NCI-H1048 (cell line): Measurements from ENCODE around the gene BRAF.
"Not testable (repeated sequence)": the region's sequence is repeated elsewhere in the genome, so short reads cannot be mapped to it uniquely, and the experiment has no call there.

ENCODE experiments used
- DNase-seq: peaks from one replicate; lab custom pipeline; 2025; lab: John Stamatoyannopoulos, UW

The BRAF gene

GRCh38 chr7:140769852-140770251 lies 154.9 kb downstream of the BRAF start:
- no peak for DNase-seq

- no peak for DNase-seq
Measured at GRCh38 chr7:140767418-140767817, 157.3 kb downstream of the BRAF start.

- DNase-seq: not testable (repeated sequence)
Measured at GRCh38 chr7:140765441-140765840, 159.3 kb downstream of the BRAF start.

GRCh38 chr7:140763166-140763565 lies 161.6 kb downstream of the BRAF start:
- DNase-seq: not testable (repeated sequence)

- not testable (repeated sequence) for DNase-seq
Measured at GRCh38 chr7:140761375-140761774, 163.4 kb downstream of the BRAF start.

- DNase-seq: no peak
Measured at GRCh38 chr7:140754506-140754905, 170.2 kb downstream of the BRAF start.

GRCh38 chr7:140752533-140752932 lies 172.2 kb downstream of the BRAF start:
- no peak for DNase-seq

- DNase-seq: no peak
Measured at GRCh38 chr7:140746751-140747150, 178.0 kb downstream of the BRAF start.

GRCh38 chr7:140745266-140746058 lies 179.3 kb downstream of the BRAF start:
- peak; percentile 47 for DNase-seq

GRCh38 chr7:140744005-140744404 lies 180.7 kb downstream of the BRAF start:
- no peak for DNase-seq

- not testable (repeated sequence) for DNase-seq
Measured at GRCh38 chr7:140743255-140743654, 181.5 kb downstream of the BRAF start.

GRCh38 chr7:140738280-140738679 lies 186.4 kb downstream of the BRAF start:
- DNase-seq: no peak

GRCh38 chr7:140734729-140735128 lies 190.0 kb downstream of the BRAF start:
- no peak for DNase-seq

- no peak for DNase-seq
Measured at GRCh38 chr7:140734096-140734495, 190.6 kb downstream of the BRAF start.

- DNase-seq: no peak
Measured at GRCh38 chr7:140732416-140732815, 192.3 kb downstream of the BRAF start.

- DNase-seq: no peak
Measured at GRCh38 chr7:140726281-140726680, 198.4 kb downstream of the BRAF start.

GRCh38 chr7:140724706-140725105 lies 200.0 kb downstream of the BRAF start:
- DNase-seq: no peak

- no peak for DNase-seq
Measured at GRCh38 chr7:140723574-140723973, 201.2 kb downstream of the BRAF start.

GRCh38 chr7:140723006-140723405 lies 201.7 kb downstream of the BRAF start:
- no peak for DNase-seq

- DNase-seq: no peak
Measured at GRCh38 chr7:140722254-140722653, 202.5 kb downstream of the BRAF start.

GRCh38 chr7:140719721-140720120 lies 205.0 kb downstream of the BRAF start:
- DNase-seq: no peak

GRCh38 chr7:140714331-140715040 lies 210.2 kb downstream of the BRAF start:
- no peak for DNase-seq

GRCh38 chr7:140712392-140712791 lies 212.3 kb downstream of the BRAF start:
- not testable (repeated sequence) for DNase-seq
